Smooth muscle cell of the brain vasculature (primary cell): Measurements from ENCODE around the gene TP53BP1.
"Not testable (repeated sequence)": the region's sequence is repeated elsewhere in the genome, so short reads cannot be mapped to it uniquely, and the experiment has no call there.

ENCODE experiments used
- DNase-seq: peaks from one replicate; pipeline ENCODE4 v3.0.0-alpha.2; 2012; ENCODE audit warnings: low read depth, low spot score

Gene TP53BP1

DNA sequence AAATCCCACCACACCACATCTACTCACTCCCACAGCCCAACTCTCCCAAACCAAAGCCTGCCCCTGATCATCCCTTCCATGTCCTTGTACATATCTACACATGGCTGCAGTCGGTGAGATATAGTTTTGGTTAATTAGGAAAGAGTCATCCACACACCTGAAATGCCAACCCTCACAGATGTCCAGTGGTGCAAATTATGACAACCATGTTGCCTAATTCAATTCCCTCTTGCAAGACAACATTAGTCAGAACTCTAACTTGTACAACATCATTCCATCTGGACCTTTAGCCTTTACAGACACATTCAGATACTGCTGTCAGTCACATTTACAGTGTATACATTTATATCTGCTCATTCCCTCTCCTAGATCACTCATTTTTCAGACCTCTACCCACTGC, 80.9 kb downstream of the TP53BP1 start:
- no peak for DNase-seq

DNA sequence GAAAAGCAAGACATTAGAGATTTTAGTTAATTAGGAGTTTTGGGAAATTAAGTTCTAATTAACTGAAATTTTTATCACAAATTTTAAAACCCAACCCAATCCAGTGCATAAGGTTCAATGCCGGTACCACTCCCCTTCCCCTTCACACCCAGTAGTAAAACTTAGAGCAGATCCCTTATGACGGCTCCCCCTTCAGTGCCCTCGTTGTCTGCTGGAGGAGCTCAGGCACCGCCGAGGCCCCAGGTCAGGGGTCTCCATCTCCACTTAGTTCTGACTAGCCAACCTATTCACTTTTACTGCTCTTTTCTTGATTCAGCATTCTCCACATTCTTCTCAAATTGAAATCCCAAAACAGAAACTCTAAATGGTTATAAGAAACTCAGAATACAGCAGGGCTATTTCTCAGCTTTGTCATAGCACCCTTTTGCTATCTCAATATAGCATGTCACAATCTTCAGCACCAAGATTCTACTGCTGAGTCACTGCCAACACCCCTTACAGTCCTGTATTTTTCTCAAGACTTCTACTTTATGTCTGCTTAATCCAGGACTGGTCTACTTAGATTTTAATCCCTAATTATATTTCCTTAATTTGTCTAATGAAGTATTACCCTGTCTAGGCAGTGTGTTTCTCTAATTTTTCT, 82.3 kb downstream of the TP53BP1 start:
- DNase-seq = no peak

DNA sequence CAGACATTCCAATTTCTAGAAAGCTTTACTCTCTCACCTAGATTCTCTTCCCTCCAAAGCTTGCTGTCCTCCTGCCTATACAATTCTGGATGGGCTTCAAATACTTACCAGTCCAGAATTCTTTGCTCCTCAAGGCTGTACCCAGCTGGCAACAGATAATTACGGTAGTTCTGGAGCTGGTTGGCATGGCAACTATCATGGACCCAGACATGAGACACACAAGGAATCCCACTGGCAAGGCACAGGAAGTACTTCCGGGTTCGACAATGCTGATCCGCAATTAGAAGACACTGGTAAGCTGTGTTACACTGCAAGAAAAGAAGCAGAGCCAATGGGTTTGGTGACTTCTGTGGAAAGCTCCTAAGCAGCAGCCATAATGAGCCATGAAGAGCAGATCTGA, 84.2 kb downstream of the TP53BP1 start:
- no peak for DNase-seq

DNA sequence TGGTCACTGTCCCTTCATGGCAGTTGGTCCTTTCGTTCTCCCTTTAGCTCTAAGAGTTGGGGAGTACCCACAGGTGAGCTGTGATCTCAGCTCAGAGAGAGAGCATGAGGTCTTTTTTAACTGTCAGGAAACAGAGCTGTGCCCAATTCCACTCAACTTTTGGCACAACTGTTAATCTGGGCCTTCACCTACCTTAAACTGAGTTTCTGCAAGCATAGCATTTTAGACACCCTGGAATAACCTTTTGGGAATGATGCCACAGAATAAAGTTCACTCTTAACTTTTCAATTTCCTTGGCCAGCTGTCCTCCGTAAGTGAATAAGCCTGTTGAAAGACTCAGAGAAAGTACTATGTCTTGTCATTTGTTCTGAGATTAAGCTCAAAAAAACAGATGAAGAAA, 86.1 kb downstream of the TP53BP1 start:
- DNase-seq = no peak

DNA sequence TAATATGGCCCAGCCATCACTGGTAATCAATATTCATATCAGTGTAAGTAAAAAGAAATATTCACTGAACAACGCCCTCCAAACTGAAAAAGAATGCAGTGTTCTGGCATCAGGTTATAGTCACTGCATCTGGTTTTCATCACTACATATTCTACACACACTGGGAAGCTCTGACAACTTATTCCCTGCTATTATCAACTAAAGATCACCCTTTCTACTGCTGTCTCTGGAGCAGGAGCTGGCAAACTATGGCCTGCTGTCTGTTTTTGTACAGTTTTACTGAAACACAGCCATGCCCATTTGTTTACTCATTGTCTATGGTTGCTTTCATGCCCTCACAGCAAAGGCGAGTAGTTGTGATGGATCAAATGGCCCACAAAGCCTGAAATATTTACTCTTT, 86.8 kb downstream of the TP53BP1 start:
- DNase-seq = no peak

DNA sequence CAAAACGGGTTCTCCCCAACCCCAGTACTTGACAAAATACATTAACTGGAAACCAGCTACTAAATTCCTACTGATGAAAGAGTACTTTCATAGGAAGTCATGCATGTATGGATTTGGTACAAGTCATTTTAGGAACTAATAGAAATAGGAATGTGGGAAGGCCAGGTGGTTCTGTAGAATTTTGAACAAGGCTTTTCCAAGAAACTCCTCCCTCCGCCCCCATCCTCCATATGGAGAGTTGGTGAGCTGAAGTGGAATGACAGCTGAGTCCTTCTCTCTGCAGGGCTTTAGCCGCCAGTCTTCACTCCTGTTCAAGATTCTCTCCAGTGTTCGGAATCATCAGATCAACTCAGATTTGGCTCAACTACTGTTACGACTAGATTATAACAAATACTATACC, 88.8 kb downstream of the TP53BP1 start:
- DNase-seq = no peak

- no peak for DNase-seq
Measured at GRCh38 chr15:43403616-43404015, 89.3 kb downstream of the TP53BP1 start.

DNA sequence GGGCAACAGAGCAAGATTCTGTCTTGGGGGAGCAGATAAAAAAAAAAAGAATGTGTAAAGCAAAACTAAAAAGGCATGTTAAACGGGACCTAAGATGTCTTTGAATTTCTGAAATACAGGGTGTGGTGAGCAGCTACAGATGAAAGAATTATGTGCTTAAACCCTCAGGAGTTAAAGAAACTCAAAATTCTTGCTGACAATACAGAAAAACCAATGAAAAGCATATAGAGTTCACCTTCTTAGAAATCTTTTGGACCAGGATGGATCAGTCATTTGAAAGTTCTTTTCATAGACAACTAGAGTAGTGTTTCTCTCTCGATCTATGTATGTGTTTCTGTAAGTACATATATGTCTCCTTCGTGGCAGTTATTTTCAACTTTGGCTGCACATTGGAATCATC, 90.7 kb downstream of the TP53BP1 start:
- no peak for DNase-seq

DNA sequence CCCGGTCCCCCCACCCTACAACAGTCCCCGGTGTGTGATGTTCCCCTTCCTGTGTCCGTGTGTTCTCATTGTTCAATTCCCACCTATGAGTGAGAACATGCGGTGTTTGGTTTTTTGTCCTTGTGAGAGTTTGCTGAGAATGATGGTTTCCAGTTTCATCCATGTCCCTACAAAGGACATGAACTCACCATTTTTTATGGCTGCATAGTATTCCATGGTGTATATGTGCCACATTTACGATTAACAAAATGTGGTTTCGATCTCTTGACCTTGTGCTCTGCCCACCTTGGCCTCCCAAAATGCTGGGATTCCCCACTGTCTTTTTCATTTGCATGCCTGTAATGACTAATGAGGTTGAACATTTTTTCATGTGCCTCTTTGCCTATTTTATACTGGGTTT, 99.4 kb downstream of the TP53BP1 start:
- not testable (repeated sequence) for DNase-seq

GRCh38 chr15:43390723-43391122, 102.2 kb downstream of the TP53BP1 start:
- DNase-seq = no peak

GRCh38 chr15:43383070-43383469, 109.9 kb downstream of the TP53BP1 start:
- DNase-seq = no peak

GRCh38 chr15:43382310-43382709, 110.6 kb downstream of the TP53BP1 start:
- DNase-seq = no peak

- no peak for DNase-seq
Measured at GRCh38 chr15:43378601-43379000, 114.4 kb downstream of the TP53BP1 start.

DNA sequence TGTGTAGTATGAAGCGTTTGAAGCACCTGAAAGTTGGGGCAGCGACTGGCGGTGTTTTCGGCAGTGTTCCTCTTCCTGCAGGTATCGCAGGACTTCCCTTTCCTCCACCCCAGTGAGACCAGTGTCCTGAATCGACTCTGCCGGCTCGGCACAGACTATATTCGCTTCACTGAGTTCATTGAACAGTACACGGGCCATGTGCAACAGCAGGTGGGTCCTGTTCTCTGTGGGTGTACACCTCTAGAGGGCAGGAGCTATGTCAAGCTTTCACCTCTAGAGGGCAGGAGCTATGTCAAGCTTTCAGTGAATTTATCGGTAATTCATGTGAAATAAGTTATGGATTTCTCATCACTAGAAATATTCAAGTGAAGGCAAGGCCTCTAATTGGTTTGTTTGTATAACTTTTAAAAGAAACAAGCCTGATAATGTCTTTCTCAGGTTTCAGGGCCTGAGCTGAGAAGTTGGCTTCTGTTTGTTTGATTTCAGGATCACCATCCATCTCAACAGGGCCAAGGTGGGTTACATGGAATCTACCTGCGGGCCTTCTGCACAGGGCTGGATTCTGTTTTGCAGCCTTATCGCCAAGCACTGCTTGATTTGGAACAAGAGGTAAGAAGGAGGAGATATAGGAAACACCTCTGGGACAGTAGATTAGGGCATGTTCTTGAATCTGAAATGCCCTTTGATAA, 116.8 kb downstream of the TP53BP1 start:
- DNase-seq = no peak

GRCh38 chr15:43370975-43371974, 121.7 kb downstream of the TP53BP1 start, which contains the start of the genes TUBGCP4 and ZSCAN29:
Gene TUBGCP4, plus strand, starts transcription at chr15:43371101. Its CDS starts 254 bp downstream, at chr15:43371355.
Gene ZSCAN29, minus strand, starts transcription at chr15:43371043. Its CDS starts 1,130 bp downstream, at chr15:43369913.
- no peak for DNase-seq

DNA sequence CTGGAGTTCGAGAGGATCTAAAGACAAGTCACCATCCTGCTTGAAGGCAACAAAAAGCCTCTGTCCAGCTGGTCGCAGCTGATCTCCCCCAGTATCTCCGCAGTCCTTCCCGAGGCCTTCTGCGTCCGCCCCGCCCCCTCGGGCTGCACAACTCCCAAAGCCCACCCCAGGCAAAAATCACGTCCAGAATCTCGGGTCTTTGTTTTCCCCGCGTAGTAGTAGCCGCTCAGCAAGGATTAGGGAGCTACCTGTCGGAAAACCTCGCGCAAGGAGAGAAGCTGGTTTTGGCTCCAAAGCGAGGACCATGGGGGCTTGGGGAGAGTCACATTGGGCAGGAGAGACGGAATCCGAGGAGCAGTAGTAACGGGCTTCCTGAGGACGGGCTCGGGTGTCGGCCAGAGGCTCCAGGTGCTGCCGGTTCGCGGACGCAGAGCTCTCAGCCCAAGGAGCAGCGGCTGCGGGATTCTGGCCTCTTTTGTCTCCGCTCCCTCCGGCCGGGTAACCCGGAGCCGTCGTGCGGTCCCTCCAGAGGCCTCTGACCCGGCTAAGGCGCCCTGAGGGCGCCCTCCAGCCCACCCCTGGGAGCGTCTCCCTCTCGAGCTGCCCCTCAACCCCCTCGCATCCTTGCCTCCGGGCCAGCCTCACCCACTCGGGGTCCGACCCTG, 122.5 kb downstream of the TP53BP1 start:
- no peak for DNase-seq

GRCh38 chr15:43361313-43361903, 131.5 kb downstream of the TP53BP1 start:
- no peak for DNase-seq

DNA sequence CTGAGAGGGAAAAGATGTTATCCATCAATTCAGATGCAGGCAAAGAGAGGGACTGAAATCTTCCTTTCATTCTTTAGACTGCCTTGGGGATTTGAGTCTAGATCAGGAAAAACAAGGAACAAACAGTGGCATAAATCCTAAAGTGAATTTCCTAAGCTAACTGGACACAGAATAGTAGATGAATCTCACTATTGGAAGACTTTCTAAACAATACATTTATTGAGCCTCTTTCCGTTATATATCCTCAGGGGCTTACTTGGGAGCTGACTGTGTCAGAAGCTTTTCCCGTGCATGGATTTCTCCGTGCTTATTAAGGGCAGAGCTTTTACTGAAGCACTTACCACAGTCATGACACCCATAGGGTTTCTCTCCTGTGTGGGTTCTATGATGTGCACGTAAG, 132.1 kb downstream of the TP53BP1 start:
- DNase-seq = no peak
